Measurements from ENCODE around the gene ZBP1.

Gene ZBP1

GRCh38 chr20:57583289-57584257 is 36.7 kb downstream of the ZBP1 start:
- no peak for DNase-seq

- no peak for DNase-seq
These were observed 37.6 kb downstream of the ZBP1 start for GRCh38 chr20:57582432-57583288.

- DNase-seq: no peak
These were observed 38.2 kb downstream of the ZBP1 start for GRCh38 chr20:57582029-57582378.

GRCh38 chr20:57581202-57582028 is 38.8 kb downstream of the ZBP1 start:
- DNase-seq: no peak

GRCh38 chr20:57580478-57581201 is 39.6 kb downstream of the ZBP1 start:
- no peak for DNase-seq

GRCh38 chr20:57579898-57580447 is 40.3 kb downstream of the ZBP1 start:
- no peak for DNase-seq

GRCh38 chr20:57579331-57579897 is 40.8 kb downstream of the ZBP1 start:
- DNase-seq: no peak

GRCh38 chr20:57578476-57579165 is 41.6 kb downstream of the ZBP1 start:
- DNase-seq: no peak

GRCh38 chr20:57577679-57578475 is 42.3 kb downstream of the ZBP1 start:
- no peak for DNase-seq

GRCh38 chr20:57576617-57577550 is 43.3 kb downstream of the ZBP1 start:
- no peak for DNase-seq

GRCh38 chr20:57576002-57576401 is 44.2 kb downstream of the ZBP1 start:
- DNase-seq: no peak

GRCh38 chr20:57574954-57575353 is 45.3 kb downstream of the ZBP1 start:
- DNase-seq: no peak

- DNase-seq: no peak
These were observed 46.3 kb downstream of the ZBP1 start for GRCh38 chr20:57573894-57574293.

- no peak for DNase-seq
These were observed 47.0 kb downstream of the ZBP1 start for GRCh38 chr20:57573242-57573641.

GRCh38 chr20:57571782-57572416 is 48.3 kb downstream of the ZBP1 start:
- DNase-seq: no peak

- no peak for DNase-seq
These were observed 49.3 kb downstream of the ZBP1 start for GRCh38 chr20:57570920-57571319.

GRCh38 chr20:57570145-57570850 is 49.9 kb downstream of the ZBP1 start:
- no peak for DNase-seq

GRCh38 chr20:57568960-57569359 is 51.3 kb downstream of the ZBP1 start:
- DNase-seq: no peak
